MV-4-11 (cell line): Measurements from ENCODE around the gene PECR.
"Not testable (repeated sequence)": the region's sequence is repeated elsewhere in the genome, so short reads cannot be mapped to it uniquely, and the experiment has no call there.

Experiments used
- DNase-seq: peaks from one replicate; lab custom pipeline; 2025; lab: John Stamatoyannopoulos, UW

The PECR gene

GRCh38 chr2:216002101-216002678, 79.4 kb downstream of the PECR start:
- DNase-seq = no peak

- no peak for DNase-seq
These were observed 80.2 kb downstream of the PECR start for GRCh38 chr2:216001216-216002100.

- no peak for DNase-seq
These were observed 83.0 kb downstream of the PECR start for GRCh38 chr2:215998636-215999035.

DNA sequence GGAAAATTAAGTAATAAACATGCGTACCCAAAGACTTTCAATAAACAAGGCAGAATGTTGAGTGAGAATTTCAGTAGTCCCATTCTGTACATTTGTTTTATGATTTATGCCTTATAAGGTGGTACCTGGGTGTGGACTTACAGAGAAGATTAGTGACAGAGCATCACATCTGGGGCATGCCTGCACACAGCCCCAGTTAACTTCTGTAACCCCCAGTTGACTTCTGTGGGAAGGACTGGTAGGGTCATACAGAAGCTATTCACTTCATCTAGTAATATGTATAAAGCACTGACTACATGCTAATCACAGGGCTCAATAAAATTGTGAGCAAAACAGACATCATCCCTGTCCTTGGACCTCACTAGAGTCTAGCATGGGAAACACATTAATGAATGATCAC, 84.4 kb downstream of the PECR start:
- DNase-seq = no peak

DNA sequence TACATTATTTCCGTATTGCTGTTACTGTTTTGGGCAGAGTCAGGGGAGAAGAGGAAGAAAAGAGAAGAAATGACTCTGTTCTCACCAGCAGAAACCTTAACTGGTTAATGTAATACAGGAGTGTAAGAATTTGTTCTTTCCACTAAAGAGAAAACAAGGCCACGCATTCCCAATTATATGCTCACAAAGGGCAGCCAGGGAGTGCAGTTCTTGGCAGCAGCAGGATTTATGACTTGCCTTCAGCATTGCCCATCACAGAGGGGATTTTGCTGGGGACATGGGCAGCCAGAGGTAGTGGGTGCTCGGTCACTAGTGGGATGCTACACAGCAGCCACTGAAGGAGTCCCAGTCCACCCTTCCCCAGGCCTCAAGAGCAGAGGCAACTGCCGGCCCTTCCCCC, 86.7 kb downstream of the PECR start:
- DNase-seq = no peak

DNA sequence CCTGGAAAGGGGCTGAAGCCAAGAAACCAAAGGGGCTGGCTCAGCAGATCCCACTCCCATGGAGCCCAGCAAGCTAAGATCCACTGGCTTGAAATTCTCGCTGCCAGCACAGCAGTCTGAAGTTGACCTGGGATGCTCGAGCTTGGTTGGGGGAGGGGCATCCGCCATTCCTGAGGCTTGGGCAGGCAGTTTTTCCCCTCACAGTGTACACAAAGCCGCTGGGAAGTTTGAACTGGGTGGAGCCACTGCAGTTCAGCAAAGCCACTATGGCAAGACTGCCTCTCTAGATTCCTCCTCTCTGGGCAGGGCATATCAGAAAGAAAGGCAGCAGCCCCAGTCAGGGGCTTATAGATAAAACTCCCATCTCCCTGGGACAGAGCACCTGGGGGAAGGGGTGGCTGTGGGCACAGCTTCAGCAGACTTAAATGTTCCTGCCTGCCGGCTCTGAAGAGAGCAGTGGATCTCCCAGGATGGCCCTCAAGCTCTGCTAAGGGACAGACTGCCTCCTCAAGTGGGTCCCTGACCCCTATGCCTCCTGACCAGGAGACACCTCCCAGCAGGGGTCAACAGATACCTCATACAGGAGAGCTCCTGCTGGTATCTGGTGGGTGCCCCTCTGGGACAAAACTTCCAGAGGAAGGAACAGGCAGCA, 92.9 kb downstream of the PECR start:
- DNase-seq = not testable (repeated sequence)
